Peyer's patch (tissue), 4 donors: ENCODE data around the gene FLT4. TPM values are rescaled to one million over a fixed set of nuclear protein-coding genes. Genes with fewer than 3 reads are reported as not detected.

Experiments used
- DNase-seq, 3 donors: peaks; one replicate each; pipeline ENCODE4 v3.0.0-alpha.2; 2017 to 2019
- H3K27ac ChIP-seq, 4 donors: fragments of 200-600 bp; sonication (generic); one replicate each; pipeline ENCODE4 v1.5.1; 2016 to 2019
- H3K27me3 ChIP-seq, 2 donors: fragments of 200-600 bp; sonication (generic); one replicate each; pipeline ENCODE4 v1.5.1; 2019
- H3K36me3 ChIP-seq, 3 donors: fragments of 200-600 bp; sonication (generic); one replicate each; pipeline ENCODE4 v1.5.1; 2016 to 2019
- H3K4me1 ChIP-seq, 4 donors: fragments of 200-600 bp; sonication (generic); one replicate each; pipeline ENCODE4 v1.5.1; 2016 to 2019
- H3K4me3 ChIP-seq, 4 donors: fragments of 200-600 bp; sonication (generic); 1 replicate in 3 of 4; 2 replicates in 1 of 4; pipeline ENCODE4 v1.5.1; 2016 to 2019; ENCODE audit warnings: mild to moderate bottlenecking in 1 of 4
- H3K9me3 ChIP-seq, 4 donors: fragments of 200-600 bp; sonication (generic); one replicate each; pipeline ENCODE4 v1.5.1; 2016 to 2019; ENCODE audit warnings: mild to moderate bottlenecking in 1 of 4
- CTCF ChIP-seq, 6 experiments: fragments of 450-650 bp in 4 of 6; fragments of 200-600 bp in 2 of 6; sonication (generic) in 1 of 6; IDR thresholded peaks; one replicate each; pipeline ENCODE4 v1.5.1; 2017 to 2019; ENCODE audit warnings: antibody characterized with exemption in 6 of 6, mild to moderate bottlenecking in 3 of 6, moderate library complexity in 1 of 6
- POLR2A ChIP-seq, 2 donors: fragments of 450-650 bp; IDR thresholded peaks; one replicate each; pipeline ENCODE4 v1.5.1; 2017; ENCODE audit warnings: antibody characterized with exemption in 2 of 2, mild to moderate bottlenecking in 2 of 2, moderate library complexity in 2 of 2
- total RNA-seq, 4 donors: library from RNA; depleted of rRNA; stranded (reverse); fragments of >200 nt; gene quantifications; one replicate each; pipeline ENCODE4 v1.1.0, GENCODE V29; 2016

Gene FLT4
- total RNA-seq, 4 donors from 2014 or later, result 3.9 to 17.3 (median 6.1) TPM

GRCh38 chr5:180606215-180606785 lies 43.1 kb downstream of the FLT4 start:
- no peak overlapping the region for H3K27ac ChIP-seq
- no peaks in the 10 kb centered on the region for H3K27me3 ChIP-seq
- H3K9me3 ChIP-seq, result no peaks in the 10 kb centered on the region
- no peak overlapping the region for H3K4me3 ChIP-seq
- no peaks in the 10 kb centered on the region for H3K4me1 ChIP-seq
- TF ChIP-seq POLR2A (IDR thresholded peaks at IDR 0.05) (no peak), CTCF (IDR thresholded peaks at IDR 0.05) (no peak)
- H3K36me3 ChIP-seq, result no peaks in the 10 kb centered on the region
- no peak for DNase-seq

GRCh38 chr5:180605554-180606214 lies 43.7 kb downstream of the FLT4 start:
- Histone ChIP-seq H3K4me3 (no peak overlapping the region), H3K27ac (no peak overlapping the region), H3K9me3 (no peaks in the 10 kb centered on the region), H3K4me1 (no peaks in the 10 kb centered on the region), H3K36me3 (no peaks in the 10 kb centered on the region), H3K27me3 (no peaks in the 10 kb centered on the region)
- TF ChIP-seq POLR2A (IDR thresholded peaks at IDR 0.05) (no peak), CTCF (IDR thresholded peaks at IDR 0.05) (peak in 5 of 6 experiments; percentile 14 to 65 (median 59))
- peak in 2 of 3 donors; percentile 34 to 83 for DNase-seq

- TF ChIP-seq CTCF (IDR thresholded peaks at IDR 0.05) (no peak), POLR2A (IDR thresholded peaks at IDR 0.05) (no peak)
- no peak overlapping the region for H3K27ac ChIP-seq
- no peak overlapping the region for H3K4me3 ChIP-seq
- no peak for DNase-seq
- no peaks in the 10 kb centered on the region for H3K9me3 ChIP-seq
- H3K36me3 ChIP-seq, result no peaks in the 10 kb centered on the region
- H3K27me3 ChIP-seq, result no peaks in the 10 kb centered on the region
- H3K4me1 ChIP-seq, result no peaks in the 10 kb centered on the region
Observed at GRCh38 chr5:180604271-180604670, 45.1 kb downstream of the FLT4 start.

GRCh38 chr5:180603076-180603594 lies 46.3 kb downstream of the FLT4 start:
- no peak for DNase-seq
- Histone ChIP-seq H3K36me3 (no peaks in the 10 kb centered on the region), H3K4me3 (no peak overlapping the region), H3K9me3 (no peaks in the 10 kb centered on the region), H3K4me1 (no peaks in the 10 kb centered on the region), H3K27ac (no peak overlapping the region), H3K27me3 (no peaks in the 10 kb centered on the region)
- TF ChIP-seq CTCF (IDR thresholded peaks at IDR 0.05) (no peak), POLR2A (IDR thresholded peaks at IDR 0.05) (no peak)

GRCh38 chr5:180602481-180603075 lies 46.8 kb downstream of the FLT4 start:
- TF ChIP-seq POLR2A (IDR thresholded peaks at IDR 0.05), result no peak
- TF ChIP-seq CTCF (IDR thresholded peaks at IDR 0.05), result no peak
- Histone ChIP-seq H3K9me3 (no peaks in the 10 kb centered on the region), H3K27me3 (no peaks in the 10 kb centered on the region), H3K36me3 (no peaks in the 10 kb centered on the region), H3K4me3 (no peak overlapping the region), H3K27ac (no peak overlapping the region), H3K4me1 (no peaks in the 10 kb centered on the region)
- peak in 1 of 3 donors; percentile 38 for DNase-seq
